ENCODE measurements around the gene KIAA0930.
A peak's percentile ranks its signal among the peaks of the same experiment; 100 is the strongest.

KIAA0930 gene

GRCh38 chr22:45216133-45217003 lies 24.3 kb downstream of the KIAA0930 start:
- DNase-seq = no peak

- DNase-seq = peak; percentile 48
These were observed 27.5 kb downstream of the KIAA0930 start for GRCh38 chr22:45212992-45213751.

- no peak for DNase-seq
These were observed 28.4 kb downstream of the KIAA0930 start for GRCh38 chr22:45212306-45212709.

DNA sequence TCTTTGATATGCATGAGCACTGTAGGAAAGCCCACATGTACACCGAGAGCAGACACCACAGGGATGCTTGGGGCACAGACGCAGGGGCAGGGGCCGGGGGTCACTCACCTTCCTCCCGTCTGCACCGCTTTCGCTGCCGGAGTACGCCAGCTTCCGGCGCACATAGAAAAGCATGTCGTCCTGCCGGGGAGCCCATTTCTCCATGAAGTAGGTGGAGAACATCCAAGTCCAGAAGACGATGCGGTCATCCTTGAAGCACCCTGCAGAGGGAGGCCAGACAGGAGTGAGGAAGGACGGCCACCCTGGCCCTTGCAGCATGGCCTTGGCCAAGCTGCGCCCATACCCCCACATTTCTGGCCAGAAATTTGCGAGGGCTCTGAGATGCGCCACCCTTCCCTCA lies 28.8 kb downstream of the KIAA0930 start:
- no peak for DNase-seq

DNA sequence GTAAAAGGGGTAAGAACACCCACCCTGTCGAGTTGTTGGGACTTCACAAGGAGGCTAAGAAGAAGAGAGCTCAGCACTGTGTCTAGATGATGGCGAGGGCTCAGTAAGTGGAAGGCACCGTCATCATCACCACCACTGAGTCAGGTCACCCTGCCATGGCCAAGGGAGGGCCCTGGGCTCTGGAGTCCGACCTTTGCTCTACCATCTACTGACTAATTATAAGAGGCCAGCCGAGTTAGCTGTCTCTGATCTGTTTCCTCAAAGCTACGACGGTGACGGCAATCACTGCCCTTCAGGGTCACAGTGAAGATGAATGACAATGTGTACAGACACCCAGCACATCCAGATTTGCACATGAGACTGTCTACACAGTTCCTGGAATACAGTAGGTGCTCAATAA lies 29.3 kb downstream of the KIAA0930 start:
- no peak for DNase-seq

DNA sequence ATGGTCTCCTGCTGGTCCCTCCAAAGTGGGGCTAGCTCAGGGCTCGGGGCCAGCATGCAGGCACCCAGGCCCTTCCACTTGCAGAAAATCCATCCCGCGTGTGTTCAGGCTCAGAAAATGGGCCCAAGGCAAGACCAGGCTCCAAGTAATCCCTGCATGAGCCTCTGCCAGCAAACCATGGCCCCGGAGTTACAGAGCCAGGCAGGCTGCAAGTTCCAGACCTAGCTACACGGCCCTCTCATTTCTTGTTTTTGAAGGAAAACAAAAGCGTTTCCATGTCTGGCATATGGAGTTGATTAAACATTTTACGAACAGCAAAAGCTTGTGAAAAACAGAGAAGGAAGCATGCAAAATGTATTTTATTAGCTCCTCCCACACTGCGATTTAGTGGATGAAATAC lies 29.7 kb downstream of the KIAA0930 start:
- no peak for DNase-seq

DNA sequence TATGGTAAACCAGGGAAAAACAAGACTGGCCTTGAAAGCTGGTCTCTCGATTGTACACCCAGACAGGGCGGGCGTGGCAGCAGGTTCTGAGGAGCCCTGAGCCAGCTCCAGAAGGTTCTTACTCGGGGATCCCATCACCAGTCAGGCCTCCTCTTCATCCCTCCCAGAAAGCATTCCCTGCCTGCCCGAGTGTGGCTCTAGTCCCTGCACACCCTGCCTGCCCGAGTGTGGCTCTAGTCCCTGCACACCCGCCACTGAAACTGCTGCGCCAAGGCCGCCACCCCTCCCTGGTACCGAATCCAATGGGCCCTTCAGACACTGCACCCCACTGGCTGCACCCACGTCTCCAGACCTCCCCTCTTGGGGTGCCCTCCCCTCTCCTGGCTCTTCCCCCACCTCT lies 30.1 kb downstream of the KIAA0930 start:
- DNase-seq = no peak

- DNase-seq = no peak
These were observed 30.5 kb downstream of the KIAA0930 start for GRCh38 chr22:45210174-45210573.

- peak; percentile 55 for DNase-seq
These were observed 31.5 kb downstream of the KIAA0930 start for GRCh38 chr22:45208993-45209838.

DNA sequence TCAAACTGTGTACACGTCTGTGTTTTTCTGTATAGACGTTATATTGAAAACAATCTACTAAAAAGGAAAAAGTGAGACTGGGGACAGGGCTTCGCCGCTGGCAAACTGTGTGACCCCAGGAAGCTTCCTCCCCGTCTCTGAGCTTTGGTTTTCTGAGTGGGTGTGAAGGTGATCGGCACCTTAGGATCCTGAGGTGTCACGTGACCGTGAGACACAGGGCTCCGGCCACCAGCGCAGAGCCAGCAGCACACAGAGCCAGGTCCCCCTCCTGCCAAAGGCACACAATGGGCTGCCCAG lies 32.0 kb downstream of the KIAA0930 start:
- no peak for DNase-seq

- no peak for DNase-seq
These were observed 32.6 kb downstream of the KIAA0930 start for GRCh38 chr22:45207981-45208664.

GRCh38 chr22:45207533-45207932 lies 33.2 kb downstream of the KIAA0930 start:
- no peak for DNase-seq

GRCh38 chr22:45206233-45206632 lies 34.5 kb downstream of the KIAA0930 start:
- DNase-seq = no peak

- DNase-seq = no peak
These were observed 35.3 kb downstream of the KIAA0930 start for GRCh38 chr22:45205276-45205925.

GRCh38 chr22:45204819-45205218 lies 35.9 kb downstream of the KIAA0930 start:
- no peak for DNase-seq

DNA sequence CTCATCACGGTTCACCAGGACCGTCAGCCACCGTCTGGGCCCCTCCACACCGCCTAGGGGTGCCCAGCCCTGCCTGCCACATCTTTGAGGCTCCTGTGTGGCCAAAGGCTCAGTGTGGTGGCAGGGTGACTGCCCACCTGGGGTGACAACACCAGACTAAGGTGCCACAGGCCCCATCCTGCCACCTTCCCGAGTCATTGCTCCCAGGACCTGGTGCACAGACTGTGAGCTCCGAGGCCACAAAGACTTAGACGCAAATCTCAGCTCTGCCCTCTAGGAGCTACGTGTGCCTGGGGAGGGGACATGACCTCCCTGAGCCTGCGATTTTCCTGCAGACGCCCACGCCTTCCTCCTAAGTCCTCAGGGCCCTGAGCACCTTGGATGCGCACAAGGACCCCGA lies 36.5 kb downstream of the KIAA0930 start:
- no peak for DNase-seq

DNA sequence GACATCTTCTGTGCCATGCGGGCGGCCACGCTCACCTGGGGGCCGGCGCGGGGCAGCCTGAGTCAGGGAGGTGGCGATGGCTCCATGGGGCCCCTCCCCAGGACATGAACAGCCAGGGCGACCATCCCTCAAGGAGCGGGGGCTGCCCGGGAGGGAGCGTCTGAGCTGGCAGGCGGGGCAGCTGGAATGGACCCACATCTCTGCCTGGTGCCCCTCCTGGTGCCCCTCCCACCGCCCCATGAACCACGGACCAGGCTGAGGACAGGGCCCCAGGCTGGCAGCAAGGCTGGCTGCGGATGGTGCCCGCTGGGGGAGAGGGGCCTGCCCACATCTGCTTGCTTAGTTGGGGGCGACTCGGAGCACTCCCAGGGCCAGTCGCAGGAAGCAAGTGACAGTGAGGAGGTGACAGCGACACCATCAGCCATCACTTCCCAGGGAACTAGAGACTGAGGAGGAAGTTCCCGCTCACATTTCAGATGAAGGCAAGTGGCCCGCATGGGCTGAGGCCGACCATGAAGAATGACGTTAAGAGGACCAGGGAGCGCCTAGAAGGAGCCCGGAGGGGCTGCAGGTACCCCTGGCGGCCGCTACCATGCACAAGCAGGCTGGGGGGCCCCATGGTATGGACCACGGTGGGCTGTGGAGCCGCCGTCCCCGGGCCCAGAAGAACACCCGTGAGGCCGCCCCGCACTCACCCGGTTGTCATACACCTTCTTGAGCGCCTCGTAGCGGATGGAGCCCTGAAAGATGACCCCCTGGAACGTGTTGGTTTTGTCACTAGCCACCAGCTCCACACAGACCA lies 37.3 kb downstream of the KIAA0930 start:
- DNase-seq = no peak

DNA sequence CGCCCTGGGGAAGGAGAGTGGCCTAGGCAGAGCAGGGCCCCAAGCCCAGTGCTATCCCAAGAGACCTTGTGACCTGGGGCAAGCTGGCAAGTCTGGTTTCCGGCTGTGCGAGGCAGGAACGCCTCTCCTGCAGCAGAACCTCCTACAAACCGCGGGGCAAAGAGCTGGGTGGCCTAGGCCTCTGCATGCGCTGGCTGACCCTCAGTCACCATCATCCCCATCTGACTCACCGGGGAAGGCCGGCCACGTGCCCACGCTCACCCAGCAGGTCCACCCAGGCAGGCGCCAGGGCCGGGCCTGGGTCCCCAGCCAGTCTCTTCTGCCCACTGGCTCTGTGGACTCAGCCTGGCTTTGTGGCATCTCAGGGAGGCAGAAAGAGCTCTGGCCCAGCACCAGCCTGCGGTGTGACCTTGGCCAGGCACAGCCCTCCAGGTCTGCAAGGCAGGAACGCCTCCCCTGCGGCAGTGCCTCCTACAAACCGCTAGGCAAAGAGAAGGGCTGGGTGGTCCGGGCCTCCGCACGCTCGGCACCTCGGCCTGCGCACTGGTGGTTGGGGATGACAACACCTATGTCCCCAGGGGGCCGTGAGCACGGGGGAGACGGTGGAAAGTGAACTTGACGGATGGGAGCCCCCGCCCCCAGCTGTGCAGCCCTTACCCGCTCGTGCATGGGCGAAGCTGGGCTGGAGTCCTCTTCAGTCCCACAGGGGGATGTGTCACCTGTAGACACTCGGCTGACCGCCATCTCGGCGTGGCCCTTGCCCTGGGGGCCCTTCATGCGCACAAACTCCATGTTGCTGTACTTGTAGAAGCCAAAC lies 38.2 kb downstream of the KIAA0930 start:
- DNase-seq = no peak

DNA sequence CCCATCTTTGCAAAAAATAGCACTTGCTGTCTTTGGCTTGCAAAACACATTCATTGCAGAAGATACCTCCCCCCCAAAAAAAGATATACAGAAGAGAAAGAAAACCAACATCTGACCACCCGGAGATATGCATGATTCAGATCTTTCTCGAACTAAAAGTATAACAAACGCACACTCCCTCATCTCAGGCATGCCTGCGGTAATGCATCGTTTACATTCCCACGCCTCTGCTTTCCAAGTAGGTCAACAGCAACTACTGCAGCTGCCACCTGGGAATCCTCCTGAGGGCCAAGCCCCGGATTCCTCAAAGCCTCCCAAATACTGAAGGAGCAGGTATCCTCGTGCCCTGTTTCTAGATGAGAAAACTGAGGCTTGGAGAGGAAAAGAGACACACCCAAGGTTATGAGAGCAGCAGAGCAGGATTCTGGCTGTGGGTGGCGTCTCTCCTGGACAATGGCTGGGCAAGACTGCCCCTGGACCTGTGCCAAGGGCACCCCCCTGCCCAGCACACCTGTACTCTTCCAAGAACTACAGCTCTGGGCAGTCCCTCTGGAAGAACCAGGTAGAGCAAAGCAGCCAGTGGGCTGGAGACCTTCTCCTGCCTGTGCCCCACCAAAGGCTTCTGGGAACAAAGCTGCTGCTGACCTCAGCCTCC lies 38.9 kb downstream of the KIAA0930 start:
- no peak for DNase-seq

All from hematopoietic multipotent progenitor cell treated with erythropoietin and hydrocortisone succinate and interleukin-3 and kit ligand, for 6 days (in vitro differentiated cells).